GM19397 (cell line): ENCODE results near the gene PRTG.
"Not testable (repeated sequence)": the region's sequence is repeated elsewhere in the genome, so short reads cannot be mapped to it uniquely, and the experiment has no call there.

Source experiments
- ATAC-seq: cut with Tn5 transposase; IDR thresholded peaks from one replicate; pipeline ENCODE4 v1.9.1; 2021; ENCODE audit warnings: mild to moderate bottlenecking, moderate library complexity; ENCODE audit not compliant: unreplicated experiment

PRTG gene

GRCh38 chr15:55707518-55707917 lies 35.4 kb downstream of the PRTG start:
- ATAC-seq: no peak

DNA sequence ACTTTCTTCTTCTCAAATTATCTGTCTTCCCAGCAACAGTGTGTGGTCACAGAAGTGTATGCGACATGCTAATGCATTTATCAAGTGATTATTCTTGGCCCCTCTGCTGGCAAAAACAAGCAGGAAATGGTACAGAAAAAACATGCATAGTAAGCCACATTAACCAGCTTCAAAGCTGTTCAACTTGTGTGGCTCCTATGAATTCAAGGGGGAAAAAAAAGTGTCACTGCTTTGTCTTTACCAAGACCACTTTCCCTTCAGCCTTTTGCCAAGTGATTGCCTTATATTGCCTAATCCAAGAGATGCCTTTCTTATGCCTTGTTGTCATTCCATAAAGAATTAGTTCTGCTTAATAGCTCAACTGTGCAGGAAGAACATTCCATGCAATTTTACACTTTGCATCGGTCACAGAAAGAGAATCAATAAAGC lies 39.1 kb downstream of the PRTG start:
- ATAC-seq: no peak

DNA sequence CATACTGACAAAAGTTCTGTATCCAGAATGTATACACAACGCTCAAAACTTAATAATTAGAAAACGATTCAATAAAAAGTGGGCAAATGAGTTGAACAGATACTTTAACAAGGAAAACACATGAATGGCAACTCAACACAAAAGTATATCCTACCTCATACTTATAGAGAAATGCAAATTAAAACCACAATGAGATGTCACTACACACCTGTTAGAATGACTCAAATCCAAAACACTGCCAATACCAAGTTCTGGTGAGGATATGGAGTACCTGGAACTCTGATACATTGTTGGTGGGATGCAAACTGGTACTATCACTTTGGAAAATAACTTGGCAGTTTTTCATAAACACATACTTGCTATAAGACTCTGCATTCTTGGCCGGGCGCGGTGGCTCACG lies 42.1 kb downstream of the PRTG start:
- no peak for ATAC-seq

GRCh38 chr15:55698653-55699052 lies 44.3 kb downstream of the PRTG start:
- no peak for ATAC-seq

DNA sequence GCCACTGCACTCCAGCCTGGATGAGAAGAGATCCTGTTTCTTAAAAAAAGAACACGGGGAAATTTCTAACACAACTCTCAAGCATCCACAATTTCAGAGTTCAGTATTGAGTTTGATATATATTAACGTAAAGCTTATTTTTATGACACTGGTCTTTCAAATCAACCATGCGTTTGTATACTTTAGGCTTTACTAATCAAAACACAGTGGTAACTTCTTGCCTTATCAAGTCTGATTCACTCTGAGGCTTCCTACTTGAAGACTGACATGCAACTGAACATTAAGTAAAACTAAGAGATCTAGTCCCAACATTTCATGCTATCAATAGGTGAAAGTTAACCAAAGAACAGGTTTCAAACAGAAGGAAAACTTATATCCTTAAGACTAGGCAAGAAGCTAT lies 46.7 kb downstream of the PRTG start:
- ATAC-seq: no peak

DNA sequence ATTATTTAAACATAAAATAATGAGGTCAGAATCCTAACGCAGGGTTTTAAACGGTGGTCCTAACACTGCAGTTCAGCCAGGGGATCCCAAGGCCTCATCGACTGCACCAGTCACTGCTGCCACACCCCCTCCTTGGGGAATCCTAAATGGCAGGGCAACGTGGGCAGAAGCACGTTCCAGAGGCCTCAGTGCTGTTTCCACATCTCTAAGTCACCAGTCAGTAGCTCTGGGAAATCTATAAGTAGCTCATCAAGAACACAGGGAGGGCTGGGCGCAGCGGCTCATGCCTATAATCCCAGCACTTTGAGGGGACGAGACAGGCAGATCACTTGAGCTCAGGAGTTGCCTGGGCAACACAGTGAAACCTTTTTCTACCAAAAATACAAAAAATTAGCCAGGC lies 47.5 kb downstream of the PRTG start:
- no peak for ATAC-seq

GRCh38 chr15:55694652-55695150 lies 48.3 kb downstream of the PRTG start:
- ATAC-seq: peak; percentile 93

DNA sequence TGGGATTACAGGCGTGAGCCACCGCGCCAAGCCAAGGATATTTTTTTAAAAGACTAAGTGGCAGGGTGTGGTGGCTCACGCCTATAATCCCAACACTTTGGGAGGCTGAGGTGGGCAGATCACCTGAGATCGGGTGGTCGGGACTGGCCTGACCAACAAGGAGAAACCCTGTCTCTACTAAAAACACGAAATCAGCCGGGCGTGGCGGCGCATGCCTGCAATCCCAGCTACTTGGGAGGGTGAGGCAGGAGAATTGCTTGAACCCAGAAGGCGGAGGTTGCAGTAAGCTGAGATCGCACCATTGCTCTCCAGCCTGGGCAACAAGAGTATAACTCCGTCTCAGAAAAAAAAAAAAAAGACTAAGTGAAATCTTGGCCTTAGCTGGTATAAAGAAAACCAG lies 49.8 kb downstream of the PRTG start:
- ATAC-seq: not testable (repeated sequence)

DNA sequence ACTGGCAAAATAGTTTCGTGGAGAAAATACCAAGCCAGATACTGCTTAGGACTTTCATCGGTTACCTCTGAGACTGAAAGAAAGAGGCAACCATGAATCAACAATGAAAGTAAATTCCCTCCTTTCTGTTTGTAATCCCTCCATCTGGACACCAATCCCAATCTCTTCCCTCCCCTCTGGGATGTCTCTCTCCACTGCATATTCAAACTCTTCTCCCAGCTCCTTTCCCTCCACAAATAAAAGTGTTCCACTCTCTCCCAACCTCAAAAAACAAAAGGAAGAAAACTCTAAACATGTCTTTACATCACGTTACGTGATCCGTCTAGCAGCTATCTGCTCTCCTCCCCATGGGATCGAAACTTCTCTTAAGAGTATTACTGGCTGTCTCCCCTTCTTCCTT lies 55.2 kb downstream of the PRTG start:
- ATAC-seq: no peak

DNA sequence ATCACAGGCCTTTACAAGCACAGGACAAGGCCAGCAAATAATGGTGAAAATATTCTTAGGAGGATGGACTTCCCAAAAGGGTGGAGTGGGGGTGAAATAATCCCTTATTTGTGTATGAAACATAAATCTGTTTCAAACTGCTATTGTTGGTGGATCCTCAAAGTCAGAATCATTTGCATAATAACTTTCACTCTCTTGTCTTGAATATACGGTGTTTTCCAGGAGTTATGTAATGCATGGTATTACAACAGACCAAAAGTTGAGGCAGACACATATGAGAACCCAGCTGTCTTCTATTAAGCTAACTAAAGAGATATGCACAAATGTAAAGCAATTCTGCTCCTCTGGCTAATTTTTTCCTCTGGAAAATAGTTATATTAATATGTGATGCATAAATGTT lies 57.7 kb downstream of the PRTG start:
- ATAC-seq: peak; percentile 85

DNA sequence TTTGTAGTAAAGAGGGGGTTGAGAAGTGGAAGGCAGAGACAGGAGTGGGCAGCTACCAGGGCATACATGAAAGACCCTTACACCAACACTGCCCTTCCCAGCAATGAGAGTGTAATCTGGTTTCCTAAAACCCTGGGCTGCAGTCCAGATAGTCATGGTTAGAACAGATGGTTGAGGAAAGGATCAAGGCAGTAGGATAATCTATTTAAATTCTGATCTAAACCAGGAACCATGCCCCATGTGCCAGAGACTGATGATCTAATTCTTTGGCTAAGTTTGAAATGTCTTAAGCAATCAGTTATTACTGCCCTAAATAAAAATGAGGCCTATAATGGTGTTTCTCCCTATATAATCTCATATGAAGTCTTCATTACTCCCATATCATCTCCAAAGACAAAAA lies 59.6 kb downstream of the PRTG start:
- no peak for ATAC-seq

- ATAC-seq: no peak
These were observed 61.3 kb downstream of the PRTG start for GRCh38 chr15:55681631-55682030.

DNA sequence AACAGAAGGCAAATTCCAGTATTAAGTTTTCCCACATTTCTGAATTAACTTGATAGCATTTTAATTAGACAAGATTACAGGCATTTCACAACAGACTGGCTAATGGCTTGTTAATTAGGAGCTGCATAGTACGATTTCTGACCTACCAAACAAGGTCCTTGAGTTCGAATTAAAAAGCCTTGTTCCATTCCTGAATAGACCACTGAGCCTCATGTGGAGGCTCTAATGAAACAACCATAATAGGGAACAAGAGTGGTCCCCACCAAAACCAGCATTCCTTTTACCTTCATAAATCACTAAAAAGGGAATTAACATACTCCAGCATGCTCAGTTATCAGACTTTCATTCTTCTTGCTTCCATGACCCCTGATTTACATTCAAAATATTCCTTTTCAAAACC lies 66.4 kb downstream of the PRTG start:
- ATAC-seq: no peak

- ATAC-seq: no peak
These were observed 69.7 kb downstream of the PRTG start for GRCh38 chr15:55673287-55673686.

DNA sequence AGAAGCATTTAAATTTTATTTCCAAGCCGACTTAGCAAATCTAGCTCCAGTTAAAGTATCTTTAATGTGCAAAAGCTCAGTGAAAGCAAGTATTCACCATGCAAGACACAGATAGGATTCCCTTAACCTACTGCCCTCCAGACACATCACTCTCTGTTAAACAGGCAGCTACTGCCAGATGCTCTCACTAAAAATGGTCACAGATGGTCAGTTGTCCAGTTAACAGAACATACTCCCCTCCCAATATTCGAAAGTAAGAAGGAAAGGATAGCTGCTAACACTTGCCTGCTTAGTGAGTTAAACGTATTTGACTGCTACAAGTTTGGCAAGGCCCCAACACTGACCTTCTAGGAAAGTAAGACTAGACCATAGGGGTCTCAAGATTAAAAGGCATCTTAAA lies 73.7 kb downstream of the PRTG start:
- no peak for ATAC-seq

DNA sequence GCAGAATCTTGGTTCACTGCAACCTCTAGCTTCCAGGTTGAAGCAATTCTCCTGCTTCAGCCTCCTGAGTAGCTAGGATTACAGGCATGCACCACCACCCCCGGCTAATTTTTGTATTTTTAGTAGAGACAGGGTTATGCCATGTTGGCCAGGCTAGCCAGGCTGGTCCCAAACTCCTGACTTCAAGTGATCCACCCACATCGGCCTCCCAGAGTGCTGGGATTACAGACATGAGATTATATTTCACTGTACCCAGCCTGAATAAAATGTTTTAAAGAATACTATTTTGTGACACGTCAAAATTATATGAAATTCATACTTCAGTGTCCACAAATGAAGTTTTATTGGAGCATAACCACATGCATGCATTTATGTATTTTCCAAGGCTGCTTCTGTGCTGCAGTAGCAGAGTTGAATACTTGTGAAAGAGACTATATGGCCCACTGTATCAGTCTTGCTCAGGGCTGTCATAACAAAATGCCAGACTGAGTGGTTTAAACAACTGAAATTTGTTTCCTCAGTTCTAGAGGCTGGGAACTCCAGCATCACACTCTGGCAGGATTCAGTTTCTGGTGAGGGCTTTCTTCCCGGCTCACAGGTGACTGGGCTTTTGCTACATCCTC lies 77.2 kb downstream of the PRTG start:
- no peak for ATAC-seq

DNA sequence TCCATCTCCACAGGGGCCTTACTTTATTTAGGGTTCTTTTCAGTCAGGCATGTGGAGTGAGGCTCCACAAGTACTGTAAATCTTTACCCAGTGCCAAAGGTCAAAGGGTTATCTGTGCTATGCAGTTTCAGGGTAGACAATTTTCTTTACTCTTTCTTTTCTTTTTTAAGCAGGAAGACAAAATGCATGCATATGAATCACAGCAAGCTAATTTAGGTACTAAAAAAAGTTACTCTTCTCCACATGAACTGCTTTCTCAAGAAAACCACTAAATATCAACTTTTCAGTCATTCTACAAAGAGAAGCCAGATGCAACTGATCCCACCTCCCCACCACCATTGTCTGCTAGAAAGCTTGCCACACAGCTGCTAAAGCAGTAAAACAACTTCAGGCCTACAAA lies 81.5 kb downstream of the PRTG start:
- ATAC-seq: no peak

DNA sequence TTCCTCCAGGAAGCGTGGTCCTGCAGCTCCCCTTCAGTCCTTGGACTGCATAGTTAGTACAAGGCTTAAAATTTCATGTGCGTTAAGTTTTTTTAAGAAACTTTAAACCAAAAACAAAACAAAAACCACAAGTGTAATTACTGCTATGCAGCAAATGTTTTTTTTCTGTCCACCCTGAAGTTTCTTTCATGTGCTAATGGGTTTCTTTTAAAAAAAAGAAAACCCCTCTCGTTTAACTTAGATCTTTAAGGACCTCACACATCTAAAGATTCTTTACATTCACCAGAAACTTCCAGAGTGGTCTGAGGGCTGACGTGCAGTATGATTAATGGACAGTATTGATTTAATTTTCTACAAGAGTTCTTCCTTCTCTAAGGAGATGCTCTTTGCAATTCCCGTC lies 82.8 kb downstream of the PRTG start:
- no peak for ATAC-seq

GRCh38 chr15:55659481-55659880 lies 83.5 kb downstream of the PRTG start:
- no peak for ATAC-seq

DNA sequence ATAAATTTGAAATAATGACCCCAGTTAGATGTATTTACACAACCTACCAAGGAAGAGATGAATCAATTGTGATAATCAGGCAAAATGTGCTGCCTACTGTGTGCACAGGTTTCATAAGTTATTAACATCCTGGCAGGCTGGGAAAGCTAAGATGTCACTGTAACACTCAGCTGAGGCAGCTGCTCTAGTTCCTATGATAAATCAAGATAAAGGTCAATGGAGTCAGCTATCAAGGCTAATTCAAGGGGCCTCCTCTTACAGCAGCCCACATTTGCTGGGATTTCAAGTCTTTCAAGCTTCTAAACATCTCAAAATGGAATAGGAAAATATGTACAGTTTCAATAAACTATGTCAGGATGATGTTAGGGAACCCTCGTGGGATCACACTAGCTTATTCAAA lies 84.1 kb downstream of the PRTG start:
- no peak for ATAC-seq

DNA sequence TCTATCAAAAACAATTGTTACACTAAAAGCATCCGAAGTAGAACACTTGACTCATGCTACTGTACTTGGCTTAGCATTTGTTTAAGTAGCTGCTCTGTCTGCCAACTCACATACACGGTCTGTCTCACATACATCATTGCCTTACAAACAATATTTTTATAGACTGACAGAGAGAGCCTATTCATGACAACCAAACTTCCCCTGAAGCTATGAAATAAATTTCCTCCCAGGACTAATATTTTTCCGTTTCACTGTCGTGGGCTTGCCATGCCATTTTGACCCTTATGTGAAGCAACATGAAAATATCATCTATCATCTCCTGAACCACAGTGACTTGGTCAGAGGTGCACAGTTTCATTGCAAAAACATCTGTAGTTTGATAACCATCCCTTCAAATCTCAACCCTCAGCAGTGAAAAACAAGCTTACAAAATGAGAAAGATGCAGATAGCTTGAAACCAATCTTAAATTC lies 88.4 kb downstream of the PRTG start:
- no peak for ATAC-seq

- no peak for ATAC-seq
These were observed 90.0 kb downstream of the PRTG start for GRCh38 chr15:55652909-55653495.

- ATAC-seq: no peak
These were observed 90.6 kb downstream of the PRTG start for GRCh38 chr15:55652359-55652758.
